NCI-H128 (cell line): ENCODE data around the gene ZNF879.
A peak's percentile ranks its signal among the peaks of the same experiment; 100 is the strongest.

Experiments
- DNase-seq: peaks from one replicate; lab custom pipeline; 2025; ENCODE audit not compliant: unreplicated experiment; lab: John Stamatoyannopoulos, UW

The ZNF879 gene

GRCh38 chr5:179023528-179024189 is at the start of gene ZNF879:
Gene ZNF879 (plus strand): TSS chr5:179023804. CDS start chr5:179025005, 1,201 bp downstream.
- DNase-seq, result peak; percentile 87

- no peak for DNase-seq
These were observed 42.2 kb upstream of the ZNF879 start for GRCh38 chr5:178981381-178981780.

GRCh38 chr5:178982941-178983340 is 40.7 kb upstream of the ZNF879 start:
- DNase-seq, result no peak

DNA sequence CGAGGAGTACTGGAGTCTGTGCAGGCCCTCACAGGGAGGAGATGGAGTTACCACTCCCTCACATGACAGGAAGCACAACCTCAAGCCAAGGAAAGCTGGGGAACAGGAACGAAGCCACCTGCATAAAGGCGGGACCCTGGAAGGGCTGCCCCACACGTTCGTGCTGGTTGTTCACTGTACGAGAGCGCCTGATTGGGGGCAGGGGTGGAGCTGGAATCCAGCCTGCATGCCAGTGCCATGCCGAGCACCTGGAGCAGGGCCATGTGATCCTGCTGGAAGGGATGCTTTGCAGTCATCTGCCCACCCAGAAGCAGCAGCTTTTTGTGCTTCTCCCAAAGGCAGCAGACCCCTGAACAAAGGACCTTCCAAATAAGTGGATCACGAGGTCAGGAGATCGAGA is 39.9 kb upstream of the ZNF879 start:
- DNase-seq, result no peak

GRCh38 chr5:178984145-178985072 is 39.2 kb upstream of the ZNF879 start:
- DNase-seq, result no peak

DNA sequence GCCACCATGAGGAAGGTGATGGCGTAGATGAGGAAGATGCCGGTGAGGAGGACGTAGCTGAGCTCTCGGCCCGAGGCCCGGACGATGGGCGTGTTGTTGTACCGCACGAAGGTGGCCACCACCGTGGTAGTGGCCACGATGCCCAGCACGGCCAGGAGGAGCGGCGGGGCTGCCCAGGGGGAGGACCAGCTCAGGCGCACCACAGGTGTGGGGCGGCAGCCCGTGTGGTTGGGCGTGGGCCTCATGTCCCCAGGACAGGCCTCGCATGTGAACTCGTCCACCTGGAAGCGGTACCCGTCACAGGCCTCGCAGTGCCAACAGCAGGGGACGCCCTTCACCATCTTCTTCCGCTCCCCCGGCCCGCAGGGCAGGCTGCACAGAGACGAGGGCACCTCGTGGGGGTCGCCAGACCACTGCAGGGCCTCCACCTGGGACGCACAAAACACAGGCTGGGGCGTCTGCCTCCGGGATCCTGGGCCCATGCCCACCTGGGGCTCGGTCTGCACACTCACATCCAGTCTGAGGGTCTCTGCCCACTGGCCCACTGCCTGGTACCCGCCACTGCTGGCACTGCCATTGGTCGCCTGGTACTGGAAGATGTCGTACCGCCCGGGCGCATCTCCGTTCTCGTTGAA is 37.2 kb upstream of the ZNF879 start:
- DNase-seq, result no peak

- DNase-seq, result no peak
These were observed 35.0 kb upstream of the ZNF879 start for GRCh38 chr5:178988436-178989220.

GRCh38 chr5:178989311-178989710 is 34.3 kb upstream of the ZNF879 start:
- DNase-seq, result no peak

DNA sequence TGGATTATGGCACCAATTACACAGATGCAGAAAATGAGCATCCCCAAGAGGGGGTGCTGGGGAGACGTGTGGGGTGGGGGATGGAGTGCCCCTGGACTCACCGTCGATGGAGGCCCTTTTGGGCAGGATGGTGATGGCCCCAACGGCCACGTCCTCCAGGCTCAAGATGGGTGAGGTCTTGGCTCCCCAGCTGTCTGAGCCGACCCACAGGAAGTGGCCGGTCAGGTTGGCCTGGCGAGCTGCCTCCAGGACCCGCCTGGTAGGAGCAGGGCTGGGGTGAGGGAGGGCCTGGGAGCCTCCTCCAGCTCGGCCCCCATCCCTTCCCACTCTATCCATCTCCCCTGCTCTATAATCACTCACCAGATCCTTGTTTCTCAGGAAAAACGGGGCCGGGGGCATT is 33.1 kb upstream of the ZNF879 start:
- no peak for DNase-seq

- DNase-seq, result no peak
These were observed 32.1 kb upstream of the ZNF879 start for GRCh38 chr5:178991190-178992145.

DNA sequence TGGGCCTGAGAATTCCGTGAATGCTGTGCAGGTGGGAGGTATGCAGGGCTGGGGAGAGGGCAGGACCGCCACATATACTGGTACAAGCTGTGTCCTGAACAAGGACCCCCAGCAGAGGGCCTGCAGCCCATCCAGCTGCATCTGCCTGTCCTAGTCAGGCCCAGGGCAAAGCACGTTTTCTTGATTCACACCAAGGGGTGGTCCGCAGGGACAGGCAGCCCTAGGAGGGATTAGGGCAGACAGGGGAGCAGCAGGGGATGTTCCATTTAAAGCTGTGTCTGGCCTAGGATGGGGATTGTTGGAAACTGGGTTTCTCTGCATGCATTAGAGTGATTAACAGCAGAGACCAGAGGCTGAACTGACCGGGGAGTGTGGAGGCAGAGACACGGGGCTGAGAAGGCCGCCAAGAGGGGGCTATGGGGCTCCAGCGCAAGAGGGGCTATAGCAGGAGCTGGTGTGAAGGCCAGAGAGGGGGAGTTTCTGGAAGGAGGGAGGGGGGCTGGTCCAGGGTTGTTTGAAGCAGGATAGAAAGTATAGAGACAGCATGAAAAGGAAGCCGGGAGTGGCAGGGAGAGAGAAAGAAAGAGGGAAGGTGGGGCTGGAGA is 31.2 kb upstream of the ZNF879 start:
- no peak for DNase-seq

DNA sequence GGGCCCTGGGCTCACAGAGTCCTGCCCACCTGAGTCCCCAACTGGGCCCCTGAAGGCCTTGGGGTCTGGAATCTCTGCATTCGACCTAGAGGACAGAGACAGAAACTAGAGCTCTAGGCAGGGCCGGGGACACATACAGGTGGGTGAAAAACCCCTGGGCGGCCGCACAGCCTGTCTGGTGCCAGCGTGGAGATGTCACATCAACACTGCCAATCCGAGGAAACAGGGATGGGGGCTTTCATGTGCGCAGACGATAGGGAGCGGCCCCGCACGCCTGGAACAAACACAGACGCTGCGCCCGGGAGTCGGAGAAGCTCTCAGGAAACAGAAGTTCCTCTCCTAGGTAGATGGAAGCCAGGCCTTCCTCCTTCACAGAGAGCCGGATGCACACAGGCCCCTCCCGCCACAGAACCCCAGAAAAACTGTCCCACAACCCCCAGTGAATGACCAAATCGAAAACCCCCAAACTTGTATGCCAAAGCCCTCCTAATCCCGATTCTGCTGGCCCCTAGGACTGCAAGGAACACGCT is 30.3 kb upstream of the ZNF879 start:
- no peak for DNase-seq

DNA sequence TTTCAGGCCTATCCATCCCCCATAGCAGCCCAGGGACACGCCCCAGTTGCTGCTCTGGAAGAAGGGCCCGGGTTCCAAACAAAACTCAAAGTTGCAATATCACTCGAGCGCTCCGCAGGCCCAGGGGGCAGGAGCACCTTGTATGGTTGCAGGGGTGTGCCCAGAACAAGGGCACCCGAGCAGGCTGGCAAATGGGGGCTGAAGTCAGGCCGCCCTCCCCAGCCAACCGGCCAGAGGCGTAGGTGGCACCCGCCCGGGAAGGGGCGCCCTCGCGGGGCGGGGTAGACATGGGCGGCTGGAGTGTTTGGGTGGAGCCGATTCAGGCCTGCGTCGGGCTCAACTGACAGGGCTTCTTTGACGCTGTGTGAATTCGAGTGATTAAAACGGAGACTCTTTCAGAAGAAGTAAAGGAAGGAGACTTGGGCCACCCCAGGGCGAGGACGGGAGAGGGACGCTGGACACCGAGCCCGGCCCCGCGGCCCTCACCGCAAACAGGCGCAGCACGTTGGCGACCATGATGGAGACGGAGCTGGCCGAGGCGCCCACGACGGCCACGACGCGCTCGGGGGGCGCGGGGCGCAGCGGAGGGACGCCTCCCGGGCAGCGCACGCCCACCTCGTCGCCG is 29.5 kb upstream of the ZNF879 start:
- DNase-seq, result no peak

DNA sequence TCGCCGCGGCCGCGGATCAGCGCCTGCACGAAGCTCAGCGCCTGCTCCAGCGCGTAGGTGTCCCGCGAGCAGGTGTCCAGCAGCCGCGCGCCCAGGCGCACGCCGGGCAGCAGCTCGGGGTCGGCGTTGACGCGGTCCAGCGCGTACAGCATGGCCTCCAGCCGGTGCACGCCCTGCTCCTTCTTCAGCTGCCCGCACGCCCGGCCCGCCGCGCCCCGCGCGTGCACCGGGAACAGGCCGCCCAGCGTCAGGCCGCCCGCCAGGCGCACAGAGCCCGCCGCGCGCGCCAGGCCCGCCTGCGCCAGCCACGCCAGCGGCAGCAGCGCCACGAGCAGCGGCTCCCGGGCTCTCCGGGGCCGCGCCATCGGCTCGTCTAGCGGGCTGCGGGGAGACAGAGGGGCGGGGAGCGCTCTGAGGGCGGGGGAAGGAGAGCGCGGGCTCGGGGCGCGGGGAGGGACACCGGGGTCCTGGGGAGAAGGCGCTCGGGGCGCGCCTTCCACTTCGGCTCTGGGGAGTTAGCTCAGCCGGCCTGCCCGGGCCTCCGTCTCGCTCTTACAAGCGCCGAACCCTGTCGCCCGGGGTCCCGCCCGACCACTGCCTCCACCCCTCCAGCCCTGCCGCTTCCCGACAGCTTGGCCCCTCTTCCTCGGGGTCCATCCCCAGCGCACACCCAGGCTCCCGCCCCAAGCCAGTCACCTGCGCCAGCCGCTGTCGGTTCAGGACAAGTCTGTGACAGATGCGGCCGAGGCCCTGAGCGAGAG is 28.8 kb upstream of the ZNF879 start, which contains the start of gene GRM6:
Gene GRM6, minus strand, starts transcription at position 741 of the 761 bp plus-strand sequence. Its CDS starts 376 bp downstream, at position 365.
- DNase-seq, result no peak

DNA sequence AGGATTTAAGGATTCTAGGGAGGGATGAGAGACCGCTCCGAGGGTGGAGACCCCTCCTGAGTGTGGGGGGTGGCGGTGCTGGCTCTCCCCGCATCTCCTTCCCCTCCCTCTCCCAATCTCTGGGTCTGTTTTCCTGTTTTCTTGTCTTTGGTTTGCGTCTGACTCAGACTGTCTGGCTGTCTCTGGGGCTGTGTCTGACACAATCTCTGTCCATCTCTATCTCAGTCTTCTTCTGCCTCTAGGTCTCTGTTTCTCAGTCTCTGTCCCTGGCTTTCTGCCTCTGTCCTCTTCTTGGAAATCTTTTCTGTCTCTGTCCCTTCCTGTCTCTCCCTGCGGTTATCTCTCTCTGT is 28.3 kb upstream of the ZNF879 start:
- no peak for DNase-seq

GRCh38 chr5:178996156-178996555 is 27.4 kb upstream of the ZNF879 start:
- DNase-seq, result no peak

- no peak for DNase-seq
These were observed 26.4 kb upstream of the ZNF879 start for GRCh38 chr5:178997191-178997590.

- DNase-seq, result no peak
These were observed 25.2 kb upstream of the ZNF879 start for GRCh38 chr5:178998441-178998840.
